ENCODE data around the gene CERS6. TPM values are rescaled to one million over a fixed set of nuclear protein-coding genes. Genes with fewer than 3 reads are reported as not detected.

The CERS6 gene
- polyA plus RNA-seq, 3 donors = 7.6 to 17.7 (median 15.6) TPM

DNA sequence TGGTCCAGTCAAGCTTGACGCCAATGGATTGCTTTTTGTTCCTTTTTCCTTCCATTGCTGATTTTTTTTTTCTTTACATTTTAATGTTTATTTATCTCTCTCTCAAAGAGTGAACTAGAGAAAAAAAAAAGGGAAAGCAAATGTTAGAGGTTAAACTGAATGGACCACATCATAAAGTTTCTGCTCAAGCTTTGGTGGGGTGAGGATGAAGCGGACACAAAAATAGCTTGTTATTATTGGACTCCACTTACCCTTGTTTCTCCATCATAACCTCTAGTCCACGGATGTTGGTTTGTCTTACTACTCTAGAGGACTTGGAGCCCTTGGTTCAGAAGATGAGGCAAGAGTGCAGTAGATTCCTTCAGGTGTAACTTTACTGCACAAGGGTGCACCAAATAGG, 27.6 kb upstream of the CERS6 start:
- peaks cover 0 to 3% (median 1%) of the 10 kb centered on the region in 3 donors for H3K27me3 Mint-ChIP-seq (ENCODE audit: low read depth in 3 of 3)
- no peak overlapping the region for H3K4me3 ChIP-seq (replicated peaks in 1 of 3; ENCODE audit: low read depth in 2 of 3, low read length in 3 of 3)
- H3K9me3 ChIP-seq (replicated peaks in 1 of 2; ENCODE audit: control insufficient read depth in 1 of 2, insufficient read depth in 1 of 2, low read length in 2 of 2) = no peaks in the 10 kb centered on the region
- intact Hi-C loops (cut with micrococcal nuclease) = no loop called here
- no peak overlapping the region for H3K4me3 Mint-ChIP-seq
- peaks cover 0 to 5% of the 10 kb centered on the region in 2 donors for H3K36me3 Mint-ChIP-seq
- H4K20me1 ChIP-seq (ENCODE audit: insufficient read depth, low read length) = no peaks in the 10 kb centered on the region
- 100% methylated on average over 1 of the region's 3 CpGs for WGBS (ENCODE audit: insufficient coverage)
- no peaks in the 10 kb centered on the region for H3K79me2 ChIP-seq (ENCODE audit: insufficient read depth, low read length)
- DNase-seq = no peak
- no peak overlapping the region for H3K9ac ChIP-seq (ENCODE audit: insufficient read depth, low read length, poor library complexity, severe bottlenecking)
- no peak overlapping the region for H3K27ac ChIP-seq (ENCODE audit: low read depth in 1 of 2, low read length in 2 of 2)
- no peak overlapping the region for H3K4me2 ChIP-seq (replicated peaks; ENCODE audit: extremely low read depth, low read length, poor library complexity, severe bottlenecking)
- no peak overlapping the region for H2AFZ ChIP-seq (ENCODE audit: insufficient read depth, low read depth, low read length, poor library complexity, severe bottlenecking)
- no peaks in the 10 kb centered on the region for H3K27me3 ChIP-seq (ENCODE audit: control insufficient read depth in 2 of 2, insufficient read depth in 2 of 2, low read length in 2 of 2)
- H3K4me1 Mint-ChIP-seq = peaks cover 15% of the 10 kb centered on the region
- TF ChIP-seq, protein P1, sequence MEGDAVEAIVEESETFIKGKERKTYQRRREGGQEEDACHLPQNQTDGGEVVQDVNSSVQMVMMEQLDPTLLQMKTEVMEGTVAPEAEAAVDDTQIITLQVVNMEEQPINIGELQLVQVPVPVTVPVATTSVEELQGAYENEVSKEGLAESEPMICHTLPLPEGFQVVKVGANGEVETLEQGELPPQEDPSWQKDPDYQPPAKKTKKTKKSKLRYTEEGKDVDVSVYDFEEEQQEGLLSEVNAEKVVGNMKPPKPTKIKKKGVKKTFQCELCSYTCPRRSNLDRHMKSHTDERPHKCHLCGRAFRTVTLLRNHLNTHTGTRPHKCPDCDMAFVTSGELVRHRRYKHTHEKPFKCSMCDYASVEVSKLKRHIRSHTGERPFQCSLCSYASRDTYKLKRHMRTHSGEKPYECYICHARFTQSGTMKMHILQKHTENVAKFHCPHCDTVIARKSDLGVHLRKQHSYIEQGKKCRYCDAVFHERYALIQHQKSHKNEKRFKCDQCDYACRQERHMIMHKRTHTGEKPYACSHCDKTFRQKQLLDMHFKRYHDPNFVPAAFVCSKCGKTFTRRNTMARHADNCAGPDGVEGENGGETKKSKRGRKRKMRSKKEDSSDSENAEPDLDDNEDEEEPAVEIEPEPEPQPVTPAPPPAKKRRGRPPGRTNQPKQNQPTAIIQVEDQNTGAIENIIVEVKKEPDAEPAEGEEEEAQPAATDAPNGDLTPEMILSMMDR (IDR thresholded peaks at IDR 0.05) = no peak
- H3K36me3 ChIP-seq (replicated peaks in 1 of 2; ENCODE audit: control insufficient read depth in 1 of 2, insufficient read depth in 2 of 2, low read length in 2 of 2) = no peaks in the 10 kb centered on the region
- peaks cover 7 to 10% of the 10 kb centered on the region in 2 donors for H3K4me1 ChIP-seq (ENCODE audit: control insufficient read depth in 1 of 2, insufficient read depth in 2 of 2, low read length in 2 of 2)
- H3K9me3 Mint-ChIP-seq = peaks cover 0 to 5% (median 0%) of the 10 kb centered on the region in 7 donors
- H3K27ac Mint-ChIP-seq = no peak overlapping the region

DNA sequence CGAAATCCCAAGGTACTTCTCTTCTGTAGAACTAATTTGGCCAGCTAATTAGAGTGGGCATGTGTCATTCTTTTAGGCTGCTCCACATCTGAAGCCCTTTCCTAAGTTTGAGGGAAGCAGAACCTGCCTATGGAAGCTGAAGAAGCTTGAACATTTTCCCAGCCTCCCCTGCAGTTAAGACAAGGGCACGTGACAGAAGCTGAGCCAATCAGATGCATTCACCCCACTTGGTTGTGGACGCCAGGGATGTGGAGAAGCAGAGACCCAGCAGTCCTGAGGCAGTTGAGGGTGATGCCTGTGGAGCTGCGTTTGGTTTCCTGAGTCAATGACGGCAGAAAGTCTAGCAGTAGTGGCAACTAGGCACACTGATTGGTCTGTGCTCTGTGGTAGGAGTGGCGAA, 26.1 kb upstream of the CERS6 start:
- H3K79me2 ChIP-seq (ENCODE audit: insufficient read depth, low read length) = no peaks in the 10 kb centered on the region
- Mint-ChIP-seq H3K9me3 (no peaks in the 10 kb centered on the region), H3K4me3 (no peak overlapping the region), H3K27ac (no peak overlapping the region), H3K4me1 (peaks cover 3% of the 10 kb centered on the region), H3K36me3 (no peaks in the 10 kb centered on the region), H3K27me3 (ENCODE audit: low read depth in 3 of 3) (peaks cover 0 to 3% (median 1%) of the 10 kb centered on the region in 3 donors)
- no peaks in the 10 kb centered on the region for H4K20me1 ChIP-seq (ENCODE audit: insufficient read depth, low read length)
- no peaks in the 10 kb centered on the region for H3K9me3 ChIP-seq (replicated peaks in 1 of 2; ENCODE audit: control insufficient read depth in 1 of 2, insufficient read depth in 1 of 2, low read length in 2 of 2)
- no peaks in the 10 kb centered on the region for H3K36me3 ChIP-seq (replicated peaks in 1 of 2; ENCODE audit: control insufficient read depth in 1 of 2, insufficient read depth in 2 of 2, low read length in 2 of 2)
- TF ChIP-seq, protein P1 (IDR thresholded peaks at IDR 0.05) = no peak
- WGBS (ENCODE audit: insufficient coverage) = 80% methylated on average over 3 of the region's 6 CpGs
- no peak for DNase-seq
- intact Hi-C loops (cut with micrococcal nuclease) = no loop called here
- no peak overlapping the region for H3K4me3 ChIP-seq (replicated peaks in 1 of 3; ENCODE audit: low read depth in 2 of 3, low read length in 3 of 3)
- H3K9ac ChIP-seq (ENCODE audit: insufficient read depth, low read length, poor library complexity, severe bottlenecking) = no peak overlapping the region
- H2AFZ ChIP-seq (ENCODE audit: insufficient read depth, low read depth, low read length, poor library complexity, severe bottlenecking) = no peak overlapping the region
- no peak overlapping the region for H3K27ac ChIP-seq (ENCODE audit: low read depth in 1 of 2, low read length in 2 of 2)
- peaks cover under 1 to 3% of the 10 kb centered on the region in 2 donors for H3K4me1 ChIP-seq (ENCODE audit: control insufficient read depth in 1 of 2, insufficient read depth in 2 of 2, low read length in 2 of 2)
- H3K4me2 ChIP-seq (replicated peaks; ENCODE audit: extremely low read depth, low read length, poor library complexity, severe bottlenecking) = no peak overlapping the region
- H3K27me3 ChIP-seq (ENCODE audit: control insufficient read depth in 2 of 2, insufficient read depth in 2 of 2, low read length in 2 of 2) = no peaks in the 10 kb centered on the region
